ENCODE data around the gene METRN.

The METRN gene

DNA sequence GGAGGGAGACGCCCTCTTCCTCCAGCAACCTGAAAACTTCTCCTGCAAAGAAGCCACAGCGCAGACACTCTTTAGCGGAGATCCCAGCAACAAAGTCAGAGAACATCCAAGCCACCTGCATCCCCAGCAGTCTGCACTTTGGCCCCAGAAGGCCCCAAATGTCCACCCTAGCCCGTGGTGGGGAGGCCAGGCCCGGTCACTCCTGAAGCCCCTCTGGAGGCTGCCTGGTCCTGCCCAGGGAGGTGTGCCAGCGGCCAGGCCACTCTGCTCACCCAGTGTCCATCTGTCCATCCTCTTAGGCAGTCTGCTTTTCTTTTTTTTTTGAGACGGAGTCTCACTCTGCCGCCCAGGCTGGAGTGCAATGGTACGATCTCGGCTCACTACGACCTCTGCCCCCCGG is 17.4 kb downstream of the METRN start:
- Histone ChIP-seq H3K4me1 (ENCODE audit: control insufficient read depth, insufficient read depth, low read depth, low read length) (peaks cover 22% of the 10 kb centered on the region), H3K18ac (ENCODE audit: low read depth in 1 of 2, low read length in 2 of 2) (no peak overlapping the region), H3K14ac (ENCODE audit: low read length in 2 of 2) (no peak overlapping the region), H3K4me3 (ENCODE audit: insufficient read depth in 1 of 2, low read depth in 1 of 2, low read length in 2 of 2) (no peak overlapping the region), H2BK12ac (ENCODE audit: low read length in 2 of 2) (no peak overlapping the region), H3K23ac (ENCODE audit: low read length in 2 of 2) (no peak overlapping the region), H2BK5ac (ENCODE audit: low read depth, low read length, poor library complexity, severe bottlenecking) (no peak overlapping the region), H3K9ac (ENCODE audit: low read length) (no peak overlapping the region), H4K91ac (ENCODE audit: low read length) (no peak overlapping the region), H3K36me3 (ENCODE audit: control insufficient read depth in 1 of 2, insufficient read depth in 2 of 2, low read depth in 1 of 2, low read length in 2 of 2) (peaks cover 51 to 85% of the 10 kb centered on the region in 2 experiments), H2BK120ac (ENCODE audit: low read depth, low read length) (no peak overlapping the region), H3K4ac (ENCODE audit: low read depth in 1 of 2, low read length in 2 of 2) (no peak overlapping the region), H3K9me3 (ENCODE audit: control insufficient read depth, low read length) (no peaks in the 10 kb centered on the region), H3K27me3 (ENCODE audit: control insufficient read depth in 1 of 2, insufficient read depth in 1 of 2, low read length in 2 of 2) (peaks cover 0 to 2% of the 10 kb centered on the region in 2 experiments), H3K27ac (ENCODE audit: low read length, poor library complexity, severe bottlenecking) (no peak overlapping the region), H2AK5ac (ENCODE audit: low read length, severe bottlenecking) (no peak overlapping the region), H3K79me1 (replicated peaks; ENCODE audit: low read length, poor library complexity, severe bottlenecking) (peaks cover 4% of the 10 kb centered on the region), H2AFZ (ENCODE audit: low read depth, low read length) (no peak overlapping the region), H3K4me2 (ENCODE audit: low read length, poor library complexity, severe bottlenecking) (no peak overlapping the region), H4K8ac (ENCODE audit: low read length) (no peak overlapping the region), H2BK15ac (ENCODE audit: low read depth, poor library complexity, severe bottlenecking) (no peak overlapping the region)
- 96% methylated on average over 12 of the region's 12 CpGs for WGBS
- no peak for DNase-seq

GRCh38 chr16:732936-733335 is 18.0 kb downstream of the METRN start:
- no peak overlapping the region for H2AFZ ChIP-seq (ENCODE audit: low read depth, low read length)
- H4K91ac ChIP-seq (ENCODE audit: low read length) = no peak overlapping the region
- H3K27me3 ChIP-seq (ENCODE audit: control insufficient read depth in 1 of 2, insufficient read depth in 1 of 2, low read length in 2 of 2) = no peaks in the 10 kb centered on the region
- peaks cover 11% of the 10 kb centered on the region for H3K79me1 ChIP-seq (replicated peaks; ENCODE audit: low read length, poor library complexity, severe bottlenecking)
- H2AK5ac ChIP-seq (ENCODE audit: low read length, severe bottlenecking) = no peak overlapping the region
- H3K4me3 ChIP-seq (ENCODE audit: insufficient read depth in 1 of 2, low read depth in 1 of 2, low read length in 2 of 2) = no peak overlapping the region
- no peak overlapping the region for H2BK5ac ChIP-seq (ENCODE audit: low read depth, low read length, poor library complexity, severe bottlenecking)
- H3K27ac ChIP-seq (ENCODE audit: low read length, poor library complexity, severe bottlenecking) = no peak overlapping the region
- peak overlapping the region; percentile 27 for H4K8ac ChIP-seq (ENCODE audit: low read length)
- H3K4me2 ChIP-seq (ENCODE audit: low read length, poor library complexity, severe bottlenecking) = no peak overlapping the region
- no peak overlapping the region for H3K18ac ChIP-seq (ENCODE audit: low read depth in 1 of 2, low read length in 2 of 2)
- H3K23ac ChIP-seq (ENCODE audit: low read length in 2 of 2) = no peak overlapping the region
- H3K4me1 ChIP-seq (ENCODE audit: control insufficient read depth, insufficient read depth, low read depth, low read length) = peaks cover 17% of the 10 kb centered on the region
- H3K36me3 ChIP-seq (ENCODE audit: control insufficient read depth in 1 of 2, insufficient read depth in 2 of 2, low read depth in 1 of 2, low read length in 2 of 2) = peaks cover 57 to 91% of the 10 kb centered on the region in 2 experiments
- no peak overlapping the region for H3K14ac ChIP-seq (ENCODE audit: low read length in 2 of 2)
- no peak for DNase-seq
- H3K4ac ChIP-seq (ENCODE audit: low read depth in 1 of 2, low read length in 2 of 2) = no peak overlapping the region
- H3K9me3 ChIP-seq (ENCODE audit: control insufficient read depth, low read length) = no peaks in the 10 kb centered on the region
- H2BK120ac ChIP-seq (ENCODE audit: low read depth, low read length) = no peak overlapping the region
- no peak overlapping the region for H2BK12ac ChIP-seq (ENCODE audit: low read length in 2 of 2)
- 90% methylated on average over 13 of the region's 13 CpGs for WGBS
- H2BK15ac ChIP-seq (ENCODE audit: low read depth, poor library complexity, severe bottlenecking) = no peak overlapping the region
- H3K9ac ChIP-seq (ENCODE audit: low read length) = no peak overlapping the region

DNA sequence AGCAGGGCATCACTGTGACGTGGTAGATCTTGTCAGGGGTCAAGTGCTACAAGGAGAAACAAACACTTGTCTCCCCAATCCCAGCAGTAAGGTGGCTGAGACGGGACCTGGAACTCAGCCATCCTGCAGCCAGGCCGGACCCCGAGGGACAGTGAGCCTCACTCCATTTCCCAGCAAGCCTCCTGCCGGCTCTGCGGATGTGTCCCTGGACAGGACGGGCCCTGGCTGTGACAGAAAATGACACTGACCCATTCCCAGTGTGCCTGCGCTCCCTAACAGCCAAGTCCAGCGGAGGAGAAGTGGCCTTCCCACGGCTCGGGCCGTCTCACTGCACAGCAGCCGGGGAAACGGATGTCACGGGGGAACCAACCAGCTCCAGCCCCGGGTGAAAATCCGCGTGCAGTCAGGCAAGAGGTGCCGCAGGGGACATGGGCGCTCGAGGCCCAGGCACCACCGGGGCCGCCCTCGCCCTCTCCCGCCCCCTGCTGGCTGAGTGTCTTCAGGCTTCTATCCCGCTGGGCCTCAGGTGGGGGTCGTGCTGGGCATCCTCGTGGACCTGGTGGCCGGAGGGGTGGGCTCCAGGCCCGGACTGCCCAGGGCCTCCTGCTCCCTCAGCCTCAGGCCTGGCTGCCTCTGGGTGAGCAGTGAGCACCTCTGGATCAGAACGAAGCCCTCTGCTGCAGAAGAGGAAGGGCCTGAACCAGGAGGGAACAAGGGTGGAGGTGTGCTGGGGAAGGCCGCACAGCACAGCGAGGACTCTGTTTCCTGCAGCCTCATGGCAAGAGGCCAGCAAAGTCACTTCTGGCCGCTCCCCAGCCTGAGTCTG is 18.7 kb downstream of the METRN start:
- H3K4me2 ChIP-seq (ENCODE audit: low read length, poor library complexity, severe bottlenecking) = no peak overlapping the region
- H3K27ac ChIP-seq (ENCODE audit: low read length, poor library complexity, severe bottlenecking) = no peak overlapping the region
- H4K8ac ChIP-seq (ENCODE audit: low read length) = no peak overlapping the region
- peaks cover 12% of the 10 kb centered on the region for H3K79me1 ChIP-seq (replicated peaks; ENCODE audit: low read length, poor library complexity, severe bottlenecking)
- no peaks in the 10 kb centered on the region for H3K9me3 ChIP-seq (ENCODE audit: control insufficient read depth, low read length)
- H3K9ac ChIP-seq (ENCODE audit: low read length) = no peak overlapping the region
- no peak overlapping the region for H2BK15ac ChIP-seq (ENCODE audit: low read depth, poor library complexity, severe bottlenecking)
- H4K91ac ChIP-seq (ENCODE audit: low read length) = no peak overlapping the region
- H2BK12ac ChIP-seq (ENCODE audit: low read length in 2 of 2) = no peak overlapping the region
- 86% methylated on average over 34 of the region's 34 CpGs for WGBS
- no peak overlapping the region for H3K23ac ChIP-seq (ENCODE audit: low read length in 2 of 2)
- H3K18ac ChIP-seq (ENCODE audit: low read depth in 1 of 2, low read length in 2 of 2) = no peak overlapping the region
- peaks cover 10% of the 10 kb centered on the region for H3K4me1 ChIP-seq (ENCODE audit: control insufficient read depth, insufficient read depth, low read depth, low read length)
- H3K27me3 ChIP-seq (ENCODE audit: control insufficient read depth in 1 of 2, insufficient read depth in 1 of 2, low read length in 2 of 2) = no peaks in the 10 kb centered on the region
- no peak overlapping the region for H2BK120ac ChIP-seq (ENCODE audit: low read depth, low read length)
- H3K4me3 ChIP-seq (ENCODE audit: insufficient read depth in 1 of 2, low read depth in 1 of 2, low read length in 2 of 2) = no peak overlapping the region
- H2AK5ac ChIP-seq (ENCODE audit: low read length, severe bottlenecking) = no peak overlapping the region
- no peak overlapping the region for H3K4ac ChIP-seq (ENCODE audit: low read depth in 1 of 2, low read length in 2 of 2)
- H2AFZ ChIP-seq (ENCODE audit: low read depth, low read length) = no peak overlapping the region
- no peak for DNase-seq
- no peak overlapping the region for H3K14ac ChIP-seq (ENCODE audit: low read length in 2 of 2)
- no peak overlapping the region for H2BK5ac ChIP-seq (ENCODE audit: low read depth, low read length, poor library complexity, severe bottlenecking)
- H3K36me3 ChIP-seq (ENCODE audit: control insufficient read depth in 1 of 2, insufficient read depth in 2 of 2, low read depth in 1 of 2, low read length in 2 of 2) = peaks cover 59 to 95% of the 10 kb centered on the region in 2 experiments

- H3K4me1 ChIP-seq (ENCODE audit: control insufficient read depth, insufficient read depth, low read depth, low read length) = peaks cover 4% of the 10 kb centered on the region
- no peak overlapping the region for H2AK5ac ChIP-seq (ENCODE audit: low read length, severe bottlenecking)
- no peak overlapping the region for H3K27ac ChIP-seq (ENCODE audit: low read length, poor library complexity, severe bottlenecking)
- no peaks in the 10 kb centered on the region for H3K27me3 ChIP-seq (ENCODE audit: control insufficient read depth in 1 of 2, insufficient read depth in 1 of 2, low read length in 2 of 2)
- peaks cover 16% of the 10 kb centered on the region for H3K79me1 ChIP-seq (replicated peaks; ENCODE audit: low read length, poor library complexity, severe bottlenecking)
- no peak overlapping the region for H2BK12ac ChIP-seq (ENCODE audit: low read length in 2 of 2)
- no peak for DNase-seq
- H3K36me3 ChIP-seq (ENCODE audit: control insufficient read depth in 1 of 2, insufficient read depth in 2 of 2, low read depth in 1 of 2, low read length in 2 of 2) = peaks cover 62 to 96% of the 10 kb centered on the region in 2 experiments
- no peak overlapping the region for H3K14ac ChIP-seq (ENCODE audit: low read length in 2 of 2)
- no peak overlapping the region for H3K9ac ChIP-seq (ENCODE audit: low read length)
- H3K18ac ChIP-seq (ENCODE audit: low read depth in 1 of 2, low read length in 2 of 2) = no peak overlapping the region
- H4K8ac ChIP-seq (ENCODE audit: low read length) = no peak overlapping the region
- no peak overlapping the region for H3K23ac ChIP-seq (ENCODE audit: low read length in 2 of 2)
- H2BK5ac ChIP-seq (ENCODE audit: low read depth, low read length, poor library complexity, severe bottlenecking) = no peak overlapping the region
- H3K4me2 ChIP-seq (ENCODE audit: low read length, poor library complexity, severe bottlenecking) = no peak overlapping the region
- H4K91ac ChIP-seq (ENCODE audit: low read length) = no peak overlapping the region
- no peak overlapping the region for H2BK15ac ChIP-seq (ENCODE audit: low read depth, poor library complexity, severe bottlenecking)
- H3K4me3 ChIP-seq (ENCODE audit: insufficient read depth in 1 of 2, low read depth in 1 of 2, low read length in 2 of 2) = no peak overlapping the region
- H3K4ac ChIP-seq (ENCODE audit: low read depth in 1 of 2, low read length in 2 of 2) = no peak overlapping the region
- no peak overlapping the region for H2BK120ac ChIP-seq (ENCODE audit: low read depth, low read length)
- no peaks in the 10 kb centered on the region for H3K9me3 ChIP-seq (ENCODE audit: control insufficient read depth, low read length)
- H2AFZ ChIP-seq (ENCODE audit: low read depth, low read length) = no peak overlapping the region
- 97% methylated on average over 49 of the region's 49 CpGs for WGBS
These were observed 19.5 kb downstream of the METRN start for GRCh38 chr16:734208-734980.
